Gastrocnemius medialis (tissue), 4 donors: ENCODE results near the gene TMEM222.

Experiments
- CTCF ChIP-seq, 5 experiments: fragments of 450-650 bp in 3 of 5; fragments of 200-600 bp in 2 of 5; sonication (generic) in 2 of 5; IDR thresholded peaks in 4 of 5; conservative IDR thresholded peaks in 1 of 5; 1 replicate in 4 of 5; 2 replicates in 1 of 5; pipeline ENCODE4 v1.5.1; 2016 to 2019; ENCODE audit warnings: antibody characterized with exemption in 5 of 5, mild to moderate bottlenecking in 3 of 5, moderate library complexity in 3 of 5
- POLR2A ChIP-seq, 2 donors: fragments of 450-650 bp; IDR thresholded peaks; one replicate each; pipeline ENCODE4 v1.6.1; 2017; ENCODE audit warnings: antibody characterized with exemption in 2 of 2, mild to moderate bottlenecking in 2 of 2, moderate library complexity in 2 of 2

- TF ChIP-seq CTCF (IDR thresholded peaks at IDR 0.05 in 4 of 5, conservative IDR thresholded peaks at IDR 0.05 in 1 of 5) (no peak), POLR2A (IDR thresholded peaks at IDR 0.05) (no peak)
Measured at GRCh38 chr1:27346357-27346756, 24.4 kb downstream of the TMEM222 start.
